H1 (cell line): ENCODE data around the gene NFIA.

Experiments
- CTCF ChIP-seq, 3 experiments: IDR thresholded peaks; 1 replicate in 2 of 3; 2 replicates in 1 of 3; pipeline versions ENCODE4 v1.5.1 to v1.6.1; 2011; ENCODE audit warnings: low read length in 3 of 3, mild to moderate bottlenecking in 3 of 3, inconsistent platforms in 2 of 3, low read depth in 1 of 3, moderate library complexity in 1 of 3; ENCODE audit not compliant: insufficient read depth in 1 of 3; ENCODE audit errors: control extremely low read depth in 1 of 3
- MAX ChIP-seq: IDR thresholded peaks from 2 replicates; pipeline ENCODE4 v1.6.1; 2012; ENCODE audit warnings: inconsistent platforms

- TF ChIP-seq MAX (no peak), CTCF (IDR thresholded peaks at IDR 0.05; ENCODE audit: control extremely low read depth in 1 of 3, insufficient read depth in 1 of 3, low read depth in 1 of 3, low read length in 3 of 3) (no peak)
Observed at GRCh38 chr1:61171346-61171745, 89.0 kb downstream of the NFIA start.
